Uterus (tissue), 2 donors: Measurements from ENCODE around the gene ICA1.

ENCODE experiments used
- CTCF ChIP-seq, 4 experiments: fragments of 200-600 bp in 2 of 4; fragments of 450-650 bp in 2 of 4; sonication (generic) in 2 of 4; IDR thresholded peaks; one replicate each; pipeline ENCODE4 v1.5.1; 2016 to 2019; ENCODE audit warnings: antibody characterized with exemption in 4 of 4, mild to moderate bottlenecking in 2 of 4, moderate library complexity in 1 of 4
- POLR2A ChIP-seq, 2 donors: fragments of 450-650 bp; IDR thresholded peaks; one replicate each; pipeline ENCODE4 v1.6.1; 2016; ENCODE audit warnings: antibody characterized with exemption in 2 of 2, mild to moderate bottlenecking in 1 of 2, moderate library complexity in 1 of 2

GRCh38 chr7:8305104-8305503, 43.1 kb upstream of the ICA1 start:
- no peak for TF ChIP-seq CTCF (IDR thresholded peaks at IDR 0.05)
- TF ChIP-seq POLR2A (IDR thresholded peaks at IDR 0.05), result no peak
